HCT116 (cell line): ENCODE results near the gene CCDC137. TPM values are rescaled to one million over a fixed set of nuclear protein-coding genes. Genes with fewer than 3 reads are reported as not detected.

ENCODE experiments used
- ATAC-seq: fragments of 200-7000 bp; cut with Tn5 transposase; 2 replicates; pipeline ENCODE4 v1.9.1; 2020; ENCODE audit warnings: mild to moderate bottlenecking, moderate library complexity
- BruUV-seq: library from RNA; stranded (reverse); fragments of 400-500 nt; replicated peaks from 2 replicates; lab custom pipeline; 2021; lab: Mats Ljungman, UMichigan
- CTCF ChIA-PET: fragments of 300-600 bp; sonication (Branson Sonifier 250); formaldehyde crosslinking; loops from one replicate; lab custom pipeline; 2021; ENCODE audit warnings: antibody characterized with exemption; lab: Charles Lee
- POLR2A ChIA-PET: fragments of 300-600, 350-600 bp; sonication (Branson Sonifier 250); formaldehyde crosslinking; loops from one replicate; lab custom pipeline; 2021; ENCODE audit warnings: antibody characterized with exemption; lab: Charles Lee
- RAD21 ChIA-PET, 2 experiments: fragments of 300-600 bp; sonication (Branson Sonifier 250); formaldehyde crosslinking; loops; one replicate each; lab custom pipeline; 2023; ENCODE audit warnings: low total read pairs in 2 of 2; ENCODE audit not compliant: uncharacterized antibody in 2 of 2, unreplicated experiment in 2 of 2, low non-redundant PET in 1 of 2; lab: Charles Lee
- DNase-seq: peaks from one replicate; pipeline ENCODE4 v3.0.0-alpha.2; 2010; ENCODE audit warnings: low read depth, low spot score
- H2AFZ ChIP-seq: fragments of 200-600 bp; shearing (Covaris generic), sonication (generic); 2 replicates; pipeline ENCODE4 v1.6.1; 2017; ENCODE audit warnings: low read depth, mixed run types, mixed read lengths, antibody characterized with exemption, low read length; ENCODE audit not compliant: poor library complexity, severe bottlenecking
- H3K27ac ChIP-seq: 2 replicates; pipeline ENCODE4 v1.5.1; 2012; ENCODE audit warnings: low read depth, low read length
- H3K27me3 ChIP-seq: fragments of 200-600 bp; sonication (generic); 2 replicates; pipeline ENCODE4 v1.6.1; 2016; ENCODE audit warnings: mixed run types, low read length, mixed read lengths; ENCODE audit not compliant: insufficient read depth
- H3K36me3 ChIP-seq, 2 experiments: fragments of 200-500 bp in 1 of 2; fragments of 200-600 bp in 1 of 2; sonication (Bioruptor generic) in 1 of 2; sonication (generic) in 1 of 2; 2 replicates each; pipeline versions ENCODE4 v1.5.1 to v1.6.1; 2014 to 2016; ENCODE audit warnings: low read length in 2 of 2, inconsistent platforms in 1 of 2, mixed read lengths in 1 of 2, mixed run types in 1 of 2; ENCODE audit not compliant: insufficient read depth in 2 of 2, control insufficient read depth in 1 of 2
- H3K4me1 ChIP-seq, 2 experiments: fragments of 200-600 bp in 1 of 2; sonication (generic) in 1 of 2; 2 replicates each; pipeline versions ENCODE4 v1.5.1 to v1.6.1; 2012 to 2017; ENCODE audit warnings: low read length in 2 of 2, inconsistent platforms in 1 of 2, mild to moderate bottlenecking in 1 of 2, mixed read lengths in 1 of 2, mixed run types in 1 of 2, moderate library complexity in 1 of 2; ENCODE audit not compliant: insufficient read depth in 2 of 2, control insufficient read depth in 1 of 2
- H3K4me2 ChIP-seq: fragments of 200-600 bp; sonication (generic); 2 replicates; pipeline ENCODE4 v1.6.1; 2017; ENCODE audit warnings: mixed run types, low read length, mixed read lengths
- H3K4me3 ChIP-seq, 2 experiments: fragments of 200-600 bp in 1 of 2; sonication (generic) in 1 of 2; replicated peaks in 1 of 2; 2 replicates each; pipeline ENCODE4 v1.5.1; 2011 to 2016; ENCODE audit warnings: low read length in 2 of 2, control low read depth in 1 of 2, low read depth in 1 of 2, mild to moderate bottlenecking in 1 of 2, mixed read lengths in 1 of 2, mixed run types in 1 of 2
- H3K79me2 ChIP-seq: fragments of 200-600 bp; sonication (generic); 2 replicates; pipeline ENCODE4 v1.6.1; 2017; ENCODE audit warnings: mild to moderate bottlenecking, mixed run types, low read length, moderate library complexity, mixed read lengths; ENCODE audit not compliant: insufficient read depth
- H3K9ac ChIP-seq: fragments of 200-600 bp; sonication (generic); 2 replicates; pipeline ENCODE4 v1.6.1; 2016; ENCODE audit warnings: low read length, mixed read lengths
- H3K9me2 ChIP-seq: fragments of 200-600 bp; sonication (generic), shearing (Covaris generic); 2 replicates; pipeline ENCODE4 v1.6.1; 2017; ENCODE audit warnings: mixed run types, mild to moderate bottlenecking, moderate library complexity; ENCODE audit not compliant: insufficient read depth
- H3K9me3 ChIP-seq, 2 experiments: fragments of 200-500 bp in 1 of 2; fragments of 200-600 bp in 1 of 2; sonication (Bioruptor generic) in 1 of 2; sonication (generic) in 1 of 2; 2 replicates each; pipeline ENCODE4 v1.6.1; 2014 to 2017; ENCODE audit warnings: low read length in 2 of 2, mixed read lengths in 2 of 2, inconsistent platforms in 1 of 2, low read depth in 1 of 2, mild to moderate bottlenecking in 1 of 2, mixed run types in 1 of 2, moderate library complexity in 1 of 2; ENCODE audit not compliant: control insufficient read depth in 1 of 2, insufficient read depth in 1 of 2
- H4K20me1 ChIP-seq: fragments of 200-600 bp; sonication (generic), shearing (Covaris generic); 2 replicates; pipeline ENCODE4 v1.6.1; 2017; ENCODE audit warnings: mixed run types, mild to moderate bottlenecking, moderate library complexity; ENCODE audit not compliant: insufficient read depth
- CBX3 ChIP-seq: IDR thresholded peaks from 2 replicates; pipeline ENCODE4 v1.6.1; 2012; ENCODE audit warnings: low read depth
- ELF1 ChIP-seq: IDR thresholded peaks from 2 replicates; pipeline ENCODE4 v1.6.1; 2012; ENCODE audit warnings: low read depth, borderline replicate concordance
- EZH2phosphoT487 ChIP-seq: fragments of 200-600 bp; IDR thresholded peaks from 2 replicates; pipeline ENCODE4 v1.6.1; 2018; ENCODE audit warnings: antibody characterized with exemption, borderline replicate concordance
- POLR2A ChIP-seq: IDR thresholded peaks from 2 replicates; pipeline ENCODE4 v1.7.0; 2011; ENCODE audit warnings: borderline replicate concordance; ENCODE audit not compliant: insufficient read depth, insufficient read length; ENCODE audit errors: extremely low read depth
- POLR2AphosphoS5 ChIP-seq: IDR thresholded peaks from 2 replicates; pipeline ENCODE4 v1.6.1; 2011; ENCODE audit warnings: mild to moderate bottlenecking, low read depth, low read length, moderate library complexity
- ZFX ChIP-seq: fragments of 450-650 bp; IDR thresholded peaks from 2 replicates; pipeline ENCODE4 v1.6.1; 2017
- intact Hi-C: fragments of 100-400 bp; cut with micrococcal nuclease; formaldehyde crosslinking; loops from 2 replicates; pipeline ENCODE4 v1.10.0; 2022
- total RNA-seq: library from RNA; stranded (reverse); gene quantifications from one replicate; pipeline ENCODE4 v1.2.1, GENCODE V29; 2021; ENCODE audit not compliant: unreplicated experiment
- TF ChIP-seq, protein P1 (sequence below): IDR thresholded peaks from 2 replicates; pipeline ENCODE4 v1.6.1; 2012
- TF ChIP-seq, protein P2 (sequence below), 3 experiments: fragments of 200-600 bp in 1 of 3; sonication (generic) in 1 of 3; IDR thresholded peaks in 2 of 3; conservative IDR thresholded peaks in 1 of 3; 2 replicates each; pipeline ENCODE4 v1.5.1; 2012 to 2017; ENCODE audit warnings: low read depth in 2 of 3, low read length in 2 of 3, antibody characterized with exemption in 1 of 3, borderline replicate concordance in 1 of 3, control low read depth in 1 of 3, mild to moderate bottlenecking in 1 of 3, mixed read lengths in 1 of 3, mixed run types in 1 of 3, moderate library complexity in 1 of 3; ENCODE audit not compliant: insufficient read depth in 1 of 3

The CCDC137 gene
- total RNA-seq, 1 experiment from 2014 or later, result 77.5 TPM

DNA sequence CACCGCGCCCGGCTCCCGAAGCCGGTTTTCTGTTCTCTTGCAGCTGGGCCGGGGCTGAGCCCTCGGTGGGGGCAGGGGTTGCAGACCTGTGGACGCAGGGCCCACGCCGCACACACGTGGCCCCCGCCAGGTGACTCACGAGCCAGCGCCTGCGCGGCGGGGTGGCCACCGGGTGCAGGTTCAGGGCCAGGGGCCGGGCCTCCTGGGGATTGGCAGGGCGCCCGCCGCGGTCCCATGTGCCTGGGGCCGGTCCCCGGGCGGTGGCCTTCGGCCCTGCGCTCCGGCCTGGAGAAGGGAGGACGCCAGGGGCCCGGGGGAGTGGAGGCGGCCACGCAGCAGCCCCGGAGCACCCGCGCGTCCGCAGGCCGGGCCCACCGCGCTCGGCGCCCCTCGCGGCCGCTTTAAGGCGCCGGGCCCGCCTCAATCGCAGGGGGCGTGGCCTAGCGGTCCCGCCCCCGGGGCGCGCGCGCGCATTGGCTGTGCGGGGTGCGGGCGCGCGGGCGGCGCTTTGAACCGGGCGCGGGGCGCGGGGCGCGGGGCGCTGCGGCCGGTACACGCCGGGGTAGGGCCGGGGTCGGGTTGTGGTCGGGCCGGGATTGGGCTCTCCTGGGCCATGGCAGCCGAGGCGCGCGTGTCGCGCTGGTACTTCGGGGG lies 45.4 kb downstream of the CCDC137 start, which contains the start of gene SLC25A10 (continued):
- no peak for TF ChIP-seq EZH2phosphoT487
- peak; percentile 49; the same call in 1 of the 2 replicates for TF ChIP-seq POLR2AphosphoS5
- TF ChIP-seq, protein P1, sequence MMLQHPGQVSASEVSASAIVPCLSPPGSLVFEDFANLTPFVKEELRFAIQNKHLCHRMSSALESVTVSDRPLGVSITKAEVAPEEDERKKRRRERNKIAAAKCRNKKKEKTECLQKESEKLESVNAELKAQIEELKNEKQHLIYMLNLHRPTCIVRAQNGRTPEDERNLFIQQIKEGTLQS, result no peak
- peak; percentile 28 for TF ChIP-seq POLR2A

DNA sequence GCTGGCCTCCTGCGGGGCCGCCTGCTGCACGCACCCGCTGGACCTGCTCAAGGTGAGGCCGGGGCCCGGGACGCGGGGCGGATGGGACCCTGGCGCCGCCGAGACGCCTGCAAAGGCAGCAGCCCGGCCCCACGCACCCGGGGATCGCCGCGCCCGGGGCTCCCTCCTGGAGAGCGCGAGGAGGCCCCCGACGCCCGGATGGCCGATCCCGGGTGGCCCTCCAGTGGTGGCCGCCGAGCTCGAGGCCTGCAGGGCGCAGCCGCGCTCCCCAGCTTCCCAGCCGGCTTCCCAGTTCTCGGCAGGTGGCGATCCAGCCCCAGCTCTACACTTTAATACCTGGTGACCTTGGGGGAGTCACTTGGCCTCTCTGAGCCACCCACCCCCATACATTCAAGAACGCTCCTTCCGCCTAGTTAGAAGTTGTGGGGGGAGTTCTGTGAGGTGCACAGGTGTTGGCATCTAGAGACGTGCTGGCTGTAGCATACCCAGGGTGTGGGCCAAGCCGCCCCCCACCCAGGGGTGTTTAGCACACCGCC lies 46.0 kb downstream of the CCDC137 start:
- Histone ChIP-seq H3K9ac (peak overlapping the region; percentile 93), H3K4me2 (peak overlapping the region; percentile 100), H3K9me3 (no peaks in the 10 kb centered on the region), H3K27ac (peak overlapping the region; percentile 96), H3K4me1 (peaks cover 32 to 48% of the 10 kb centered on the region in 2 experiments), H4K20me1 (no peaks in the 10 kb centered on the region)
- no TSS peak for BruUV-seq
- ATAC-seq, result peak; percentile 37
- RAD21 ChIA-PET, result interaction anchor here in 1 of 2 experiments (1.2 kb wide), 1 partner anchor 9 kb away, joined by 4 read pairs; no protein-coding TSS in a partner anchor
- no peak for DNase-seq
- TF ChIP-seq POLR2AphosphoS5 (no peak), ZFX (peak; percentile 94), CBX3 (no peak), ELF1 (no peak)
- TF ChIP-seq, protein P2, sequence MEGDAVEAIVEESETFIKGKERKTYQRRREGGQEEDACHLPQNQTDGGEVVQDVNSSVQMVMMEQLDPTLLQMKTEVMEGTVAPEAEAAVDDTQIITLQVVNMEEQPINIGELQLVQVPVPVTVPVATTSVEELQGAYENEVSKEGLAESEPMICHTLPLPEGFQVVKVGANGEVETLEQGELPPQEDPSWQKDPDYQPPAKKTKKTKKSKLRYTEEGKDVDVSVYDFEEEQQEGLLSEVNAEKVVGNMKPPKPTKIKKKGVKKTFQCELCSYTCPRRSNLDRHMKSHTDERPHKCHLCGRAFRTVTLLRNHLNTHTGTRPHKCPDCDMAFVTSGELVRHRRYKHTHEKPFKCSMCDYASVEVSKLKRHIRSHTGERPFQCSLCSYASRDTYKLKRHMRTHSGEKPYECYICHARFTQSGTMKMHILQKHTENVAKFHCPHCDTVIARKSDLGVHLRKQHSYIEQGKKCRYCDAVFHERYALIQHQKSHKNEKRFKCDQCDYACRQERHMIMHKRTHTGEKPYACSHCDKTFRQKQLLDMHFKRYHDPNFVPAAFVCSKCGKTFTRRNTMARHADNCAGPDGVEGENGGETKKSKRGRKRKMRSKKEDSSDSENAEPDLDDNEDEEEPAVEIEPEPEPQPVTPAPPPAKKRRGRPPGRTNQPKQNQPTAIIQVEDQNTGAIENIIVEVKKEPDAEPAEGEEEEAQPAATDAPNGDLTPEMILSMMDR (IDR thresholded peaks at IDR 0.05 in 2 of 3, conservative IDR thresholded peaks at IDR 0.05 in 1 of 3; ENCODE audit: borderline replicate concordance in 1 of 3, insufficient read depth in 1 of 3, low read depth in 2 of 3, low read length in 2 of 3), result peak in 1 of 3 experiments; percentile 9; a peak in 2 of 6 replicates
- TF ChIP-seq, all 23 proteins: peak for 2
- no peaks in the 10 kb centered on the region for H3K27me3 ChIP-seq
- ChIA-PET CTCF (interaction anchor here (1.5 kb wide), 1 partner anchor 9 kb away, joined by 8 read pairs; no protein-coding TSS in a partner anchor), POLR2A (interaction anchor here (0.8 to 1.9 kb wide), 4 partner anchors 9 to 216 kb away, joined by 3 to 5 read pairs (median 4); partner anchors contain the start of genes MAFG and MRPL12)
- no peaks in the 10 kb centered on the region for H3K9me2 ChIP-seq
- intact Hi-C loops, result no loop called here
- no peak overlapping the region for H2AFZ ChIP-seq
- H3K36me3 ChIP-seq, result peaks cover 4 to 10% of the 10 kb centered on the region in 2 experiments; a peak in 3 of 4 replicates
- H3K4me3 ChIP-seq, result peak overlapping the region; percentile 66 to 96
- peaks cover 37% of the 10 kb centered on the region for H3K79me2 ChIP-seq
